Smooth muscle cell (in vitro differentiated cells): ENCODE measurements around the gene KCNV2. TPM values are rescaled to one million over a fixed set of nuclear protein-coding genes. Genes with fewer than 3 reads are reported as not detected.

Experiments
- DNase-seq: peaks from one replicate; lab custom pipeline; 2025; ENCODE audit not compliant: unreplicated experiment; lab: John Stamatoyannopoulos, UW
- H2AFZ ChIP-seq: fragments of 200-600 bp; sonication (generic); 2 replicates; pipeline ENCODE4 v1.6.0; 2016; ENCODE audit warnings: antibody characterized with exemption, low read depth, mild to moderate bottlenecking
- H3F3A ChIP-seq: fragments of 200-600 bp; sonication (generic); 2 replicates; pipeline ENCODE4 v1.6.0; 2017; ENCODE audit warnings: antibody characterized with exemption, low read depth
- H3K27ac ChIP-seq: fragments of 200-600 bp; sonication (generic); 2 replicates; pipeline ENCODE4 v1.5.1; 2016; ENCODE audit warnings: low read depth, mild to moderate bottlenecking
- H3K27me3 ChIP-seq: fragments of 200-600 bp; sonication (generic); 2 replicates; pipeline ENCODE4 v1.6.1; 2016; ENCODE audit warnings: low read depth, mild to moderate bottlenecking
- H3K36me3 ChIP-seq: fragments of 200-600 bp; sonication (generic); 2 replicates; pipeline ENCODE4 v1.5.1; 2016; ENCODE audit warnings: low read depth
- H3K4me1 ChIP-seq: fragments of 200-600 bp; sonication (generic); 2 replicates; pipeline ENCODE4 v1.5.1; 2016; ENCODE audit warnings: low read depth
- H3K4me2 ChIP-seq: fragments of 200-600 bp; sonication (generic); 2 replicates; pipeline ENCODE4 v1.6.0; 2016; ENCODE audit warnings: mild to moderate bottlenecking
- H3K4me3 ChIP-seq: fragments of 200-600 bp; sonication (generic); 2 replicates; pipeline ENCODE4 v1.5.1; 2016; ENCODE audit warnings: mild to moderate bottlenecking
- H3K79me2 ChIP-seq: fragments of 200-600 bp; sonication (generic); 2 replicates; pipeline ENCODE4 v1.6.0; 2016; ENCODE audit warnings: low read depth, mild to moderate bottlenecking
- H3K9ac ChIP-seq: fragments of 200-600 bp; sonication (generic); 2 replicates; pipeline ENCODE4 v1.6.0; 2016; ENCODE audit warnings: low read depth
- H3K9me3 ChIP-seq: fragments of 200-600 bp; sonication (generic); replicated peaks from 2 replicates; pipeline ENCODE4 v1.5.1; 2016; ENCODE audit warnings: low read depth
- H4K20me1 ChIP-seq: fragments of 200-600 bp; sonication (generic); 2 replicates; pipeline ENCODE4 v1.6.0; 2016; ENCODE audit warnings: low read depth
- WGBS: methylation state at CpG from one replicate; pipeline ENCODE4 v1.1.7; 2016; ENCODE audit warnings: low lambda C conversion rate; 5-methylcytosine and 5-hydroxymethylcytosine counted together
- polyA plus RNA-seq: library from polyadenylated mRNA; unstranded; fragments of >200 nt; fragmentation: Nextera tagmentation; extraction: Ambion mirVana; gene quantifications from 2 replicates; pipeline ENCODE4 v1.2.1, GENCODE V29; 2016
- total RNA-seq: library from RNA; depleted of rRNA; stranded (reverse); fragments of >200 nt; gene quantifications from 2 replicates; pipeline ENCODE4 v1.2.3, GENCODE V29; 2014
- TF ChIP-seq, protein P1 (sequence below): fragments of 200-600 bp; sonication (generic); IDR thresholded peaks from 2 replicates; pipeline ENCODE4 v1.5.1; 2017; ENCODE audit warnings: borderline replicate concordance, mild to moderate bottlenecking, antibody characterized with exemption; ENCODE audit not compliant: insufficient read depth, poor library complexity, severe bottlenecking

The KCNV2 gene
- total and polyA plus RNA-seq, 2 experiments from 2014 or later = not detected

DNA sequence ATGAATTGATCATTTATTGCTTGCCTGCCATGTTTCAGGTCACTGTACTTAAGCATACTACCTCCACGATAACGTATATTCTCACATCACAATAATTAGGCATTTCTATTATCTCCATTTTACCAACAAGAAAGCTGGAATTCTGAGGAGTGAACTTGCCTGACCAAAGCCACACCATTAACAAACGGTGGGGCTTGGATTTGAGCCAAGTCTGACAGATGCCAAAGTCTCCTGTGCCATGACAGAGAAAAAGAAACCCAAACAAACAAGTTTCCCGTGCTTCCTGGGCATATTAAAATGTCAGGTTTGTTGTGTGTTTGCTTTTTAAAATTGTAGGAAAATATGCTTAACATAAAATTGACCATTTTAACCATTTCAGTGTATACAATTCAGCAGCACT lies 40.8 kb upstream of the KCNV2 start:
- H3K4me2 ChIP-seq = no peak overlapping the region
- no peaks in the 10 kb centered on the region for H3K79me2 ChIP-seq
- no peak for DNase-seq
- H3F3A ChIP-seq = no peaks in the 10 kb centered on the region
- WGBS = 79% methylated on average over 4 of the region's 4 CpGs
- H3K9ac ChIP-seq = no peak overlapping the region
- no peaks in the 10 kb centered on the region for H3K9me3 ChIP-seq
- no peak overlapping the region for H3K4me3 ChIP-seq
- TF ChIP-seq, protein P1, sequence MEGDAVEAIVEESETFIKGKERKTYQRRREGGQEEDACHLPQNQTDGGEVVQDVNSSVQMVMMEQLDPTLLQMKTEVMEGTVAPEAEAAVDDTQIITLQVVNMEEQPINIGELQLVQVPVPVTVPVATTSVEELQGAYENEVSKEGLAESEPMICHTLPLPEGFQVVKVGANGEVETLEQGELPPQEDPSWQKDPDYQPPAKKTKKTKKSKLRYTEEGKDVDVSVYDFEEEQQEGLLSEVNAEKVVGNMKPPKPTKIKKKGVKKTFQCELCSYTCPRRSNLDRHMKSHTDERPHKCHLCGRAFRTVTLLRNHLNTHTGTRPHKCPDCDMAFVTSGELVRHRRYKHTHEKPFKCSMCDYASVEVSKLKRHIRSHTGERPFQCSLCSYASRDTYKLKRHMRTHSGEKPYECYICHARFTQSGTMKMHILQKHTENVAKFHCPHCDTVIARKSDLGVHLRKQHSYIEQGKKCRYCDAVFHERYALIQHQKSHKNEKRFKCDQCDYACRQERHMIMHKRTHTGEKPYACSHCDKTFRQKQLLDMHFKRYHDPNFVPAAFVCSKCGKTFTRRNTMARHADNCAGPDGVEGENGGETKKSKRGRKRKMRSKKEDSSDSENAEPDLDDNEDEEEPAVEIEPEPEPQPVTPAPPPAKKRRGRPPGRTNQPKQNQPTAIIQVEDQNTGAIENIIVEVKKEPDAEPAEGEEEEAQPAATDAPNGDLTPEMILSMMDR = no peak
- no peaks in the 10 kb centered on the region for H3K27me3 ChIP-seq
- no peak overlapping the region for H3K27ac ChIP-seq
- no peak overlapping the region for H2AFZ ChIP-seq
- H4K20me1 ChIP-seq = no peaks in the 10 kb centered on the region
- no peaks in the 10 kb centered on the region for H3K36me3 ChIP-seq
- no peaks in the 10 kb centered on the region for H3K4me1 ChIP-seq

DNA sequence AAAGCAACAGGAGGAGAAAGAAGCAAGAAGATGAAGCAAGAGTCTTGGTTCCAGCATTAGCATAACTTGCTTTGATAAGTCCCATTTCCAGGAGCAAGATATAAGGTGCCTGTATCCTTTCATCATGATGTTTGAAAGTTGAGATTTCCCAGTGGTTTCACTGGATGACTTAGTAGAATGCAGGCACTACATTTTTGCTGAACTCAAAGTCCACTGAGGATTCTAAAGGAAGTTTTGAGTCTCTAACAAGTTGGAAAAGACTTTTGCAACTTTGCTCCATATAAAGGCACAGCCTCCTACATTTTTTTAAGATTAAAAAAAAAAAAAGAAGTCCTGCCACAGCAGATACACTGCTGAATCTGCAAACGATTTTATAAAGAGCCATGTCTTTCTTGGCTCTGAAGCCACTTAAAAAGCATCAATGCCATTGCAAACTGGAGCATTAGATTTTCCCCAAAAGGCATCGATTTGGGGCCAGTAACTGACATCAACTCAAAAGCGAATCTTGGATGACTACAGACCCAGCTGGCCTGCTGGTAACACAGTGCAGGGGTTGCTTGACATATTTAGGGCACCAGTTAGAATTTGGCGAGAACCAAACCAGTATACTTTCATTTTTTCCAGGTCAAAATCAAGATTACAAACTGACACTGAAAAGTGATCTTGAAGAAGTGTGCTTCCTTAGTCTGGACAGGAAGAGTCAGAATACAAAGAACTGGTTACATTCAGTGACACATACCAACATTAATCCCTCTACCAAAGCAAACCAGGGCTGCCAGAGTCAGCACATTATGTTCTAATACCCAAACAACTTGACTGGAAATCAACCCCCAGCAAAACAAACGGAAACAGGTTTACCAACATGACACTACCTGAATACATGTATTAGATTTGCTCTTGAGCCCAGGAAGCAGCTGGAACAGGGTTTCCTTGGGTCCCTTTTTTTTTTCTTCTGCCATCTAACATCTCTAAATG lies 39.1 kb upstream of the KCNV2 start:
- Histone ChIP-seq H3F3A (no peaks in the 10 kb centered on the region), H3K4me3 (no peak overlapping the region), H3K4me2 (no peak overlapping the region), H3K27me3 (no peaks in the 10 kb centered on the region), H3K79me2 (no peaks in the 10 kb centered on the region), H3K27ac (no peak overlapping the region), H3K9ac (no peak overlapping the region), H4K20me1 (no peaks in the 10 kb centered on the region), H3K36me3 (no peaks in the 10 kb centered on the region), H2AFZ (no peak overlapping the region), H3K9me3 (no peaks in the 10 kb centered on the region), H3K4me1 (no peaks in the 10 kb centered on the region)
- TF ChIP-seq, protein P1 = no peak
- WGBS = 57% methylated on average over 5 of the region's 5 CpGs
- DNase-seq = no peak

DNA sequence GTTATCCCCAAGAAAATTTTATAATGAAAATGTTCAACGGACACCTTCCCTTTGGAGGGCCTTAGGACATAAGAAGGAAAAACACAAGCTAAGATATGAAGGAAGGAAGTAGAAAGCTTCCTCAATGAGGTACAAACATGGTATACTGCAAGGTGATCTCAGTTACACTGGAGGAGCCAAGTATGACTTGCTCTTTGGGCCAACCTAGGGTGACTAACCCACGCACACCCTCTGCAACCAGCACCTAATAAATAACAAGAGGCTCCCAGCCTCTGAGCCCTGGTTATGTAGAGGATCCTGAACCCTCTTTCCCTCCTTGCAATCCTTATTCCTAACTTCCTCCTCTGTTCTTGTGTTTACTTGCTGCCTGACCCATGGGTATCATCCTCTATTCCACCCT lies 38.3 kb upstream of the KCNV2 start:
- H3K9me3 ChIP-seq = no peaks in the 10 kb centered on the region
- WGBS = 100% methylated on average over 2 of the region's 2 CpGs
- H3K4me3 ChIP-seq = no peak overlapping the region
- H2AFZ ChIP-seq = no peak overlapping the region
- no peaks in the 10 kb centered on the region for H3K36me3 ChIP-seq
- H4K20me1 ChIP-seq = no peaks in the 10 kb centered on the region
- no peak for DNase-seq
- H3K27me3 ChIP-seq = no peaks in the 10 kb centered on the region
- no peaks in the 10 kb centered on the region for H3K79me2 ChIP-seq
- TF ChIP-seq, protein P1 = no peak
- H3K27ac ChIP-seq = no peak overlapping the region
- H3K4me2 ChIP-seq = no peak overlapping the region
- H3K9ac ChIP-seq = no peak overlapping the region
- H3F3A ChIP-seq = no peaks in the 10 kb centered on the region
- H3K4me1 ChIP-seq = no peaks in the 10 kb centered on the region
